Stimulated activated CD4-positive, alpha-beta T cell treated with anti-CD3 and anti-CD28 coated beads, Interleukin-1b, Interleukin-23, amount 100 ng/mL, for 1 hour (primary cell): Measurements from ENCODE around the gene DOCK4.

Experiments used
- DNase-seq, 2 donors: peaks; one replicate each; pipeline ENCODE4 v3.0.0-alpha.2; 2020; ENCODE audit warnings: low read depth in 2 of 2

The DOCK4 gene

GRCh38 chr7:112160130-112160770 is 45.9 kb downstream of the DOCK4 start:
- DNase-seq, result no peak

- no peak for DNase-seq
These were observed 46.8 kb downstream of the DOCK4 start for GRCh38 chr7:112159351-112159750.

DNA sequence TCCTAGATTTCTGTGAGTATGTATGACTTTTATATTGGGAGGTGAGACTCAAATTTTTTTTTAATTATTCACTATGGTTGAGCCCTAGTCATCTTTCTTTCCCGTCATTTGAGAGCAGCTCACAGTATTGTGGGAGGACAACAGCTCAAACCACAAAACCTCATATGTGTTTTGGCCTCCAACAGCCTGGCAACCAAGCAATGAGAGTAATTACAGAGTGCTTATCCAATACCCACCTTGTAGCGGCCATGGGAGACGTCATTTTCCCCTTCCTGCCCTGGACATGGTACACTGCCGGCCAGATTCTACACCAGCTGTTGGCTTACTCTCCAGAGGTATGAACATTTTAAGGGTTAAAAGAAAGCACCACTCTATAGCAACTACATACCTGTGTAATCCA is 49.1 kb downstream of the DOCK4 start:
- DNase-seq, result no peak

DNA sequence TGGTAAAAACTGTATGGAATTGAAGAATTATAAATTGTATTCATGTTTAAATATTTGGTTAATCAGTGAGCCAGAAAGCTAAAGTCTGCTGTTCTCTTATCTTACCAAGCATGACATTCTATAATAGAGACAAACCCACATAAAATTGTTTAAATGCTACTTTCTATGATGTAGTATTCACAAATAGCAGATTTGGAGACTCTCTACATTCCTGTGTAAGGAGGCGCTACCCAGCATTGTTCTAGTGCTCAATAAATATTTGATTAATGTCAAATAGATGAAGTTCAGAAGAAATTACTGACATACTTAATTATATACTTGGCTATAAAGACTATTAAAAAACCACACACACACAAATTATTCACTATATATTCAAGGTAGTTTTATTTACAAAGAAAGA is 49.8 kb downstream of the DOCK4 start:
- no peak for DNase-seq

DNA sequence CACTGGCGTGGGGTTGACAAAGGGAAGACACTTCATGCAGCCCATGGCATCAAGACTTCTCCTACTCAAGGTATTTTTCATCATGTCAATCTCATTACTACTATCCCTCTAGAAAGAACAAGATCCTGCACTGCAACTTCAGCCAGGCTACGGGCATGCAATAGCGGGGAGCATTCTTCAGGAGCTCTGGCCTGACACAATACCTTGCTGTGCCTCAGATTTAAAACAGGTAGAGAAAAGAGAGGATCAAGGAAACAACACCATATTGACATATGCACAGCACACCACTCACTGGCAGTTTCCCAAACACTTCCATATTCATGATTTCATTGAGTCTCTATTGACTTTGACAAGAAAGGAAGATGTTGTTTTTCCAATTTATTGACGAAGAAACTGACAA is 51.5 kb downstream of the DOCK4 start:
- DNase-seq, result no peak

DNA sequence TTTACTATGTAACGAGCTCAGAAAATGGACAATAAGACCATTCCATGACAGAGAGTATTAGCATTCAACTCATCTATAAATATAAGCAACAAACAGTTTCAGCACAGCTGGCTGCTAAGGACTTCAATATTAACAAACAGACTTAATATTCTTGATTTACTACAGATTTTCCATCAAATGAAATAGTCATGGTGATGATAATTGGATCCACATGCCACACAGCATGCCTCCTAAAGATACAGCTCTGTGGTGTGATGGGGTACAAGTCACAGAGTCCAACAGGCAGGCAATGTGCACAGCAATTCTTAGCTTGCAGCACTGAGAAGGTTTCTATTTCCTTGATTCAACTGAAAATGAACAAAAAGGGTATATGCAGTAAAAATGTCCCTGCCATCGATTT is 54.0 kb downstream of the DOCK4 start:
- no peak for DNase-seq

DNA sequence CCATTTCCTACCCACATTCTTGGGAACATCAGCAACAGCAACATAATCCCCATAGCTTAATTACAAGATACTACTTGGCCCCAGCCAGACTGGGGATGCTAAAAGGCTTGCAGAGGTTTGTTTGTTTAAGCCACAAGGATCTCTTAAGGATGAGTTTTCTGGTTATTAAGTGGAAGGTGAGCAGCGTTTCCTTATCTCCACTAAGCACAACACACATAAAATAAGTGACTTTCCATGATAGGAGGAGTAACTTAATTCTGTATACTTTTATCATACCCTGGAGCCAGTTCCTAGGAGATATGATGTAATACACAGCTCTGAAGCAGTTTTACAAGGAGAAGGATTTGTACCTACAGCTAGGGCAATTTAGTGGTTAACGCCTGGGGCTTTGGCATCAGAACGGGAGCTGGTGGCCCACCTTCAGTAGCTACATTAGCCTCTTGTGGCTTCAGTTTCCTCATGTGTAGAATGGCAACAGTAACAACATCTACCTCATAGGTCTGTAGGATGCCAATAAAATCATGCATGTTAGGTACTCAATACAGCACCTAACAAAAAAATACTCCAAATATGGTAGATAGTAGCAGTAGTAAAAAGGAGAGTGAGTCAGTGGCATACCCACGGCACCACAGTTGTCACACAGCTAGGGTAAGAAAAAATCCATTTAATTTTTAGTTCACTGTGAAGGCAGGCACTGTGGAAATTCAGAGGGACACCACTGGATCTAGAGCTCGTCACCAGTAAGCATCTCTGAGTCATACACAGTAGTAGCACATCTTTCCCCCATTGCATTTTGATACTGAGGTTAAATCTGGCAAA is 55.2 kb downstream of the DOCK4 start:
- DNase-seq, result no peak

DNA sequence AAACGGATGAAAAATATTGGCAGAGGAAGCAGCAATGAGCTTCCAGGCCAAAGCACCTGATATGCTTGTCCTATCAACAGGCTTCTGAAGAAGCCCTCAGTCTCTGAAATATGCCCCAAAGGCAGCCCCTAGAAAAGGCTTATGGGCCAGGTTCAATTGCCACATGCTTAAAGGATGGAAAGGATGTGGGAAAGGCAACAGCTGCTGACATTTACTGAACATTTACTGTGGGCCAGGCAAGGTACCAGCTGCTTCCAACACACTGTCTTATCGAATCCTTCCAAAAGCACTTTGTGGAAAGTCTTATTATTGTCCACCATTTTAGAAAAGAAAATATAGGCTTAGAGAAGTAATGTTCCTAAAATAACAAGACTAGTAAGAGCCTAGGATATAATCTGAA is 56.5 kb downstream of the DOCK4 start:
- DNase-seq, result no peak

- no peak for DNase-seq
These were observed 58.3 kb downstream of the DOCK4 start for GRCh38 chr7:112147793-112148361.

GRCh38 chr7:112145206-112145605 is 61.0 kb downstream of the DOCK4 start:
- DNase-seq, result no peak

GRCh38 chr7:112144284-112145059 is 61.7 kb downstream of the DOCK4 start:
- no peak for DNase-seq

DNA sequence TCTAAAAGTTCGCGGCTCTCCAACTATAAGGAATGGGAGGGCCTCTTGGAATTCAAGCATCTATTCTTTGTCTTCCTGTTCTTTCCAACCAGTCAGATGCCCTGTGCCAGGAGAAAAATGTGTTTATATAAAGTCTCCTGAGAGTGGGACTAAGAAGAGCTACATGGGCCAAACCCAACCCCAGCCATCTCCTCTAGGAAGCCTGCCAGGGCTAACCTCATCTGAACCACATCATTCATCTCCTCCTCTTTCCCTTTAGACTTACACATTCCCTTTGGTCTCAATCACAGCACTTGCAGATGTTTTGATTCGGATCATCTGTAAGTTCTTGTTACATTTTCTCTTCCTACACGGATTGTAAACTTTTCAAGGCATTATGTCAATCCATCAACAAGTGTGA is 62.6 kb downstream of the DOCK4 start:
- DNase-seq, result no peak

DNA sequence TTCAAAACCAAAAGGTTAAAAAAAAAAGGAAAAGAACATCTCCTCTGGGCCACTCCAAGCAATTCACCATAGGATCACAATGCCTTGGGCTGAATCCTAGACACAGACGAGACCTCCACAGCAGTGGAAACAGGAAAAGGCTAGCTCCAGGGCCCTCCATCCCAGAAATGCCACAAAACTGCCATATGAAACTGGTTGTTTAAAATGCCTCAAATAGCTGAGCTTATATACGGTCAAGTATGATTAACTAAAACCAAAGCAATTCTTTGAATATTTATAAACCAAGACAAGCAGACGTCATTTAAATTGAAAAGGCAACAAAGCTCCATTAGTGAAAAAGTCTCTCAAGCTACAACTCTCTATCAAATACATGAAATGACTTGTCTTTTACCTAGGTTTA is 63.1 kb downstream of the DOCK4 start:
- DNase-seq, result no peak

GRCh38 chr7:112140600-112140999 is 65.6 kb downstream of the DOCK4 start:
- DNase-seq, result no peak

GRCh38 chr7:112138938-112139337 is 67.3 kb downstream of the DOCK4 start:
- no peak for DNase-seq

GRCh38 chr7:112138325-112138852 is 67.8 kb downstream of the DOCK4 start:
- DNase-seq, result no peak

DNA sequence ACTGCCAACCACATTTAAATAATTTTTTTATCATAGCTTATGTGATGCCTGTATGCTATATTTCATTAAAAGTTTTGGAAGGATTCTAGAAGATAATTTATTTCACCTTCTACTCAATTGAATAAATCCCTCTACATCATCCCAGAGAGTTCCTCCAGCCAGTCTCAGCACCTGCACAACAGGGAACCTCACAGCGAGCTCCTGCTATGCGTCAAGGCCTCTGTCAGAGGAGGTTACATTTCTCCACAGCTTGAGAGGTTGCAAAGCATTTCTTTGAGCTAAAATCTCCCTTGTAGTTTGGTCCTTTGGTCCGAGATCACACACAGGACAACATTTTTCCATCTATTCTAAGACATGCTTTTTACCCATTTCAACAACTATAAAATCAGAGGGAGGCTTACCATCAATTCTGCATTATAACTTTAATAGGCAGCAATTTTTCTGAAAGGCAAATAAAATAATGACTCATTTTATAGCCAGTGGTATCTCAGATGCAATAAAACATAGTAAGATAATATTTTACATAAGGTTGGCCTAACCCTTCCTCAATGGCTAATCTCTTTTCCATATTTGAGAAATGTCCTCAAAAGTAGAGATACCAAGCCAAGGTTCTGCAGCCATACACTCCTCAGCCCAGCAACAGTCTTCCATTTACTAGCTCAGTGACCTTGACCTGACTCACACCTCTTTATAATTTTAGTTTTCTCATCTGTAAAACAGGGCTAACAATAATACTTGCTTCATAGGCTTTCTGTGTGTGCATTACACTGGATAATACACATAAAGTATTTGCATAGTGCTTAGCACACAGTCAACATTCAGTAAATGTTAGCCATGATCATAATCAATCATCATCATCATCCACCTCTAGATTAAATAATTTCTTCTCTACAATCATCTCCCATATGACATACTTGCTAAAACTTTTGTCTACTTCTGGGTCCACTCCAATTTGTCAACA is 68.8 kb downstream of the DOCK4 start:
- no peak for DNase-seq

DNA sequence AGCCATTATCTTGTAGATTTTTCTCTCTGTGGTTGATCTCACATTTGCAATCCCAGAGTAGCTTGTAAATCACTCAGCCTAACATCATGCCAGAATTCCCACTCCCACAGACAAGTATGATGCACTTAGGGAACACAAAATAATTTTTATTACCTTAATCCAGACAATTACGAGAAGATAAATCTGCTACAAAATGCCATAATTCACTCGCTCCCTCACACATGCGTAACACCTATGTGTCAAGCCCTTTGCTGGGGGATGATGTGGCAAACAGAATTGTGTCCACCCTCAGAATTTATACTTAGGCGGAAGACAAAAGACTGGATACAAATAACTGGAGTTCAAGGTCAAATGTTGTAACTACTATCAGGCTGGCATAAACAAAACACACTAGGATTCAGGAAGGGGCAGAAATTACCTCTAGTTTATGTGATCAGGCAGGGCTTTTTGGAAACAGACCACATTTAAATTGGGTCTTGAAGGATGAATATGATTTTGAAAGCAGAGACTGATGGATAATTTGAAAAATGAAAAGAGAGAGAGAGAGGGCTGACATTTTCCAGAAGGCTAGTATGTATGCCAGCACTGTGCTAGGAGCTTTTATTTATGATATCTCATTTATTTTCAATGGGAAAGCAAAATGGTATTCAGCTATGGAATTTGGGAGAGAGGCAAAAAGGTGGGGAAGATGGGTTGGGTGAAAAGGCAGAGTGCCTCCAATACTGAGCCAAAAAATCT is 69.8 kb downstream of the DOCK4 start:
- DNase-seq, result no peak

DNA sequence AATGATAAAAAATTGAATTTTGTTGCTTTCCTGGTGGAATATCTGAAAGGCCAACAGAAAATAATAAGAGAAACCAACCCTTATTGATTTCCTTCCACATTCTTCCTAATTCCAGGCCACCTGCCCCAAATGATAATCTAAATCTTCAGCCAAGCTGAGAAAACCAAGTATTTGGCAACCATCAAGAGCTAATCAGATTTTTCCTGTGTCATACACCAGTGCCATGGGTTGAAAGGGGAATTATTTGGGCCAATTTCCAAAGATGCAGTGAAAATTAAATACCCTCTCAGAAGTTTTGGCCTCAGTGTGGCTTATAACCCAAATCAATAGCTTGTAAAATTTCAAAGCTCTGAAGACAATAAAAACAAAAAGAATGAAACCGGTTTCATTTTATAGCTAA is 70.4 kb downstream of the DOCK4 start:
- no peak for DNase-seq

- no peak for DNase-seq
These were observed 72.2 kb downstream of the DOCK4 start for GRCh38 chr7:112134039-112134438.
